SK-N-DZ (cell line): ENCODE measurements around the gene C9orf57. TPM values are rescaled to one million over a fixed set of nuclear protein-coding genes. Genes with fewer than 3 reads are reported as not detected.
"Not testable (repeated sequence)": the region's sequence is repeated elsewhere in the genome, so short reads cannot be mapped to it uniquely, and the experiment has no call there.

ENCODE experiments used
- DNase-seq: peaks from one replicate; pipeline ENCODE4 v3.0.0-alpha.2; 2015; ENCODE audit warnings: low spot score
- polyA plus RNA-seq, 2 experiments: library from polyadenylated mRNA; depleted of rRNA; stranded (reverse); fragments of >200 nt; gene quantifications; 2 replicates each; pipeline ENCODE4 v1.2.3, GENCODE V29; 2014

Gene C9orf57, protein sequence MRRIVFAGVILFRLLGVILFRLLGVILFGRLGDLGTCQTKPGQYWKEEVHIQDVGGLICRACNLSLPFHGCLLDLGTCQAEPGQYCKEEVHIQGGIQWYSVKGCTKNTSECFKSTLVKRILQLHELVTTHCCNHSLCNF
- polyA plus RNA-seq (2014; cell fraction: cytosol; rRNA removed) = not detected in 2 replicates
- polyA plus RNA-seq (2014; cell fraction: nucleus; rRNA removed) = not detected in 2 replicates

DNA sequence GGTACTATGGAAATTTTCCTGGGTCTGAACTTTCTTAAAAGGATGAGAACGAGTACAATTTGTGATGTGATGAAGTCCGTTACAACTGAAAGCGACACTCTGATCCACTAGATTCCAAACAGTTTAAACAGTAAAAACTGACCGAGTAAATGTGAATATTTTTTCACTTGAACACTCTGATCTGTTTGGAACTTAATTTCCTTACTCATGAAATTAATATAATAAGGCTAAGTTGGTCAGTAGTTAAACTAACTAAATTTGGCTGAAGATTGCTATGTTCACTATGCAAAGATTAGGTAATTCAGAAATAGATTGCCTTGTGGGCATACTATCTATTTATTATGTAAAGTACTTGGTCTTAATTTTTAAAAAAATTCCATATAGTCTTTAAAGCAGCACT is at the start of gene C9orf57:
Gene C9orf57 (minus strand): TSS at position 101 of the 400 bp plus-strand sequence. CDS start 1,282 bp downstream, outside the sequence.
- no peak for DNase-seq

DNA sequence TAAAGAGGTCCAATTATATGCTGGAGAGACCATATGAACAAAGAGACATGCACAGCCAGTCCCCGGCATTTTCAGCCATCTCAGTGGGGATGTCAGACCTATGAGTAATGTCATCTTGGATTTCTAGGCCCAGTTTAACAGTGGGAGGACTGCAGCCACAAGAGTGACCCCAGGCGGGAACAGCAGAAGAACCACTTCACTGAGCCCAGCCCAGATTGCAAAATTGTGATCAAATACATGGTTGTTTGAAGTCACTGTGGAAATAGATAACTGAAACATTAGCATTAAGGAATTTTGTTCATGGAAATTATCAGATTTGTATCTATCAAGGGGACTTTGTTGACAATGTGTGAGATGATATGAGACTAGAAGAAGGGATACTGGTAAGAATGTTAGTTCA is 42.1 kb upstream of the C9orf57 start:
- DNase-seq = no peak

DNA sequence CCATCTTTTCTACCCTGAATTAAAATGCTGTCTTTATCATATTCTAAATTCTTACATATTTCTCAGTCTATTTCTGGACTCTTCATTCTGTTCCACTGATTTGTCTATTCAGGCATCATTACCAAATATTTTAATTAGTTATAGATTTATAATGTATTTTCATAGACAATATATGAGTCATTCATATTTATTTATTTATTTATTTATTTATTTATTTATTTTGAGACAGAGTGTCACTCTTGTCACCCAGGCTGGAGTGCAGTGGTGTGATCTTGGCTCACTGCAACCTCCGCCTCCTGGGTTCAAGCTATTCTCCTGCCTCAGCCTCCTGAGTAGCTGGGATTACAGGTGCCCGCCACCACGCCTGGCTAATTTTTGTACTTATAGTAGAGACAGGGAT is 35.1 kb upstream of the C9orf57 start:
- not testable (repeated sequence) for DNase-seq

DNA sequence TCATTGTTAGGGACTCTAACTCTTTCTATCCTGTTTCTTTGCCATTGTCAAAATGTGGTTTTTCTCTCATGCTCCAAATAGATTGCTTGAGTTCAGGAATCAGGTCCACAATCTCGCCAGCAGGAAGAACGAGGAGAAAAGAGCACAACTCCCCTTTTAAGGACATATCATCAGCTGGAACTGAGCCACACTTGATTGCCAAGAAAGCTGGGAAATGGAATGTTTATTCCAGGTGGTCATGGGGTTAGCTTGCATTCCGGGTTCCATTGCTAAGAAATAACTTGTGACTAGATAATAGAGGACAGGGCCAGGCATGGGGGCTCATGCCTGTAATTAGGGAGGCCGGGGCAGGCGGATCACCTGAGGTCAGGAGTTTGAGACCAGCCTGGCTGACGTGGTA is 32.4 kb upstream of the C9orf57 start:
- no peak for DNase-seq

DNA sequence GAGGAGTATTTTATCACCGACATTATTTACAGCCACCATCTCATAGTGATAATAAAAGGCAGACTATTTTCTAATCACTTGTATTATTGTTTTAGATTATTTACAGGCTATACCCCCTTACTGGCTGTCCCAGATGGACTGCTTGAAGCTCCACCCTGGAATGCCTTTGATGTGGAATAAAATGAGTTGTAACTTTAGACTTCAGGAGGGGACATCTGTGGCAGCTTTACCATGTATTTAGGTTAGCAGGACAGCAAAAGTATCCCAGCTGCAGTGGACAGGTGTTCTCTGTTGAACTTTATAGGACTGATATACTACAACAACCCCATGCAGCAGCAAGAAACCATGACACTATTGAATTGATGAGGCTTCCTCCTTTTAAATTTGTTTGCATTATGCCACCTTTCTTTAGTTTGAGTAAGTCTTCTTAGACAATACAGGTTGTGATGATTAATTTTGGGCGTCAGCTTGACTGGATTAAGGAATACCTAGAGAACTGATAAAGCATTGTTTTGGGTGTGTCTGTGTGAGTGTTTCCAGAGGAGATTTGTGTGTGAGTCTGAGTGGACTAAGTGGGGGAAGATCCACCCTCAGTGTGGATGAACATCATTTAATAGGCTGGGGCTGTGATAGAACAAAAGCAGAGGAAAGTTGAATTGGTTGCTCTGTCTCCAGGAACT is 29.2 kb upstream of the C9orf57 start:
- DNase-seq = no peak

DNA sequence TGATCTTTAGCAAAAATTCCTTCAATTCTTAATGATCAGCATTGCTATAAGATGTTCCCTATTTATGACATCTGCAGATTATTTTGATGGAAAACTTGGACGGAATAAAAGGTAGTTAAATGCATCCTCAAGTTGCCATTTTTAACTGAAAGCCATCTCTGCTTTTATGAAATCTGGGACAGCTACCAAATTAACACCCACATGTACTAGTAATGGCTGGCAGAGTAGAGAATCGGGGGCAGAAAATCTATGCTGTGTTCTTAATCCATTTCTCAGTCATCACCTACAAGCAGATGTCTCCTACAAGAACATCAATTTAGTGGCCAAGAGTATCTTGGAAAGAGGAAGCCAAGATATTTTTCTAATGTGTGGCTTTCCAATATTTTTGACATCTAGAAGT is 22.1 kb upstream of the C9orf57 start:
- no peak for DNase-seq

DNA sequence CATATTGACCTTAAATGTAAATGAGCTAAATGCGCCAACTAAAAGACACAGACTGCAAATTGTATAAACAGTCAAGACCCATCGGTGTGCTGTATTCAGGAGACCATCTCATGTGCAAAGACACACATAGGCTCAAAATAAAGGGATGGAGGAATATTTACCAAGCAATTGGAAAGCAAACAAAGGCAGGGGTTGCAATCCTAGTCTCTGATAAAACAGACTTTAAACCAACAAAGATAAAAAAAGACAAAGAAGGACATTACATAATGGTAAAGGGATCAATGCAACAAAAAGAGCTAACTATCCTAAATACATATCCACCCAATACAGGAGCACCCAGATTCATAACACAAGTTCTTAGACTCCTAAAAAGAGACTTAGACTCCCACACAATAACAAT is 14.3 kb upstream of the C9orf57 start:
- DNase-seq = not testable (repeated sequence)

DNA sequence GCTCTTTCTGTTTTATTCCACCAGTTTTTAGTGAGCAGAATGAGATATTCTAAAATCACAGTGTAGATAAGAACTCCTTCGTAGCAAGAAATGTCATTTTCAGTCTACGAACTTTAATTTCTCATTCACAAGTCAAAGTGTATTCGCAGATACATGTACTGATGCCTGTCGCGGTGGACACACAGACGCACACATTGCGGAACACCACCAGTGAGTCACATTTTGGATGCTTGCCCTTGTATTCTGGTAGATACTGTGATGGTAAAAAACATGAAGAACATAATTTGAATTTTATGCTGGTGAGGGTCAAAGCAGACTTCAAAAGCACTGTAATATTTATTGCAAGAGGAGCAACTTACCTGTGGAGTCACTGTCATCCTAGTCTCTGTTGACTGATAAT is 4.7 kb upstream of the C9orf57 start:
- no peak for DNase-seq

DNA sequence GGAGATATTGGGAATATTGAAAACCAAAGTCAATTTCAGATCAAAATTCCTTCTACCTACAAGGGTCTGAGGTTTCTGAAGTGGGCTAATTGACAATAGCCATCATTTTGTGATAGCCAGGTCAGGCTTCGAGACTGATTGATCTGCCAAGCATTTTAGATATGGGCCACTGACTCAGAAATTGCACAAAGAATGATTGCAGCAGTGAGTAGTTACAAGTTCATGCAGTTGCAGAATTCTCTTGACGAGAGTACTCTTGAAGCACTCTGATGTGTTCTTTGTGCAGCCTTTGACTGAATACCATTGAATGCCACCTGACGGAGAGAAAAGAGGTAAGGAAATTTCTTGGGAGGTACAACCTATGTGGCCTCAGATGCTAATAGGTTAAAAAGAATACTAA is 8.3 kb downstream of the C9orf57 start:
- DNase-seq = no peak

DNA sequence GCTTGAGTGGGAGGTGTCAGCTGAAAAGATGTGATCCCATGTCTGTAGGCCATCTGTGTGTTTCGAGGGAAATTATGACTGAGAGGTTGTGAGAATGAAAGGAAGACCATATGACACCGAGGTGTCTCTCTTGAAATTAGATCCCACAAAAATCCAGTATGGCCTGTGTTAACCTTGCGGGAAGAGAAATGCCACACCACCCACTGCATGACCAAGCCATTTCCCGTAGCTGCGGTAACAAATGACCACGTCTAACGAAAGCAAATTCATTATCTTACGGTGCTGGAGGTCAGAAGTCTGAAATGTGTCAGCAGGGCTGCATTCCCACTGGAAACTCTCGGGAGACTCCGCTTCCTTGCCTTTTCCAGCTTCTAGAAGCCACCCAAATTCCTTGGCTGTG is 11.6 kb downstream of the C9orf57 start:
- no peak for DNase-seq

DNA sequence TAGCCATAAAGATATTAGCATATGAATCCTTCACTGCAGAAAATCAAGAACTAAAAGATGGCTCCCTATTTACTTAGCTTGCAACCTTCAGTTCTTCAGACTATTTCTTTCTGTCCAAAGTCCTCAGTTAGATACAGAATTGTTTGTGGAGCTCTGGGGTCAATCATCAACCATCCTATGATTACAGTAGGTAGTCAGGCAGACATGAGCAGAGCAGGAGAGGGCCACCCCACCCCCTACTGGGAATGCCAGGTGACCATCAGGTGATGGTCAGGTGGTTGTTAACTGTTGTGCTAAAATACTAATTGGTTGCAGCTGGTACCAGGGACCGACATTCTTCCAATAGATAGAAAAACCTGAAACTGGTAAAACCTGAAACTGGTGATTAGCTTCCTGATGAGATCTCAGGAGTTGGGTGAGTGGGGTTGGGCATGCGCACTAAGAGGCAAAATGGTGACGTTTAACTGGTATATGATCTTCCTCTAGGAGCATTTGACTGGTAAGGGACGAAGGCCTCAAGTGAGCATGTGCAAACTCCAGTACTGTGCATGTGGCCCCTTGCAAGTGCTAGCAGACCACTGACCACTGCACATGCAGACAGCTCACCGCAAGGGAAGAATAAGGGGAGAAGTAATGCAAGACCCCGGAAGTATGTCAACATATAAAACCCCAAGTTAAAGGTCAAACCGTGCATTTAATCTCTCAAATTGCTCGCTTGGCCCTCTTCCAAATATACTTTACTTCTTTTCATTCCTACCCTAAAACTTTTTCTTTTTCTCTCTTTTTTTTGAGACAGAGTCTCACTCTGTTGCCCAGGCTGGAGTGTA is 13.6 kb downstream of the C9orf57 start:
- no peak for DNase-seq

DNA sequence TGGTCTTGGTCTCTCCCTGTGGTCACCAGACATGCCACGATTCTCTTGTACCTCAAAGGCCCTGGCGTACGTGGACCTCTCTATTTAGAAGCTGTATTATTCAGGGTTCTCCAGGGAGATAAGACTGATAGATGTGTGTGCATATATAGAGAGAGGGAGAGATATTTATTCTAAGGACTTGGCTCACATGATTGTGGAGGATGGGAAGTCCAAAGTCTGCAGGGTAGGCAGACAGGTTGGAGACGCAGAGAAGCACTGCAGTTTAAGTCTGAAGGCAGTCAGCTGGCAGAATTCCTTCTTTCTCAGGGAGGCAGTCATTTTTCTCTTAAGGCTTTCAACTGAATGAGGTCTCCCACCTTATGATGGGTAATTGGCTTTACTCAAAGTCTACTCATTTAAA is 16.3 kb downstream of the C9orf57 start:
- DNase-seq = no peak

DNA sequence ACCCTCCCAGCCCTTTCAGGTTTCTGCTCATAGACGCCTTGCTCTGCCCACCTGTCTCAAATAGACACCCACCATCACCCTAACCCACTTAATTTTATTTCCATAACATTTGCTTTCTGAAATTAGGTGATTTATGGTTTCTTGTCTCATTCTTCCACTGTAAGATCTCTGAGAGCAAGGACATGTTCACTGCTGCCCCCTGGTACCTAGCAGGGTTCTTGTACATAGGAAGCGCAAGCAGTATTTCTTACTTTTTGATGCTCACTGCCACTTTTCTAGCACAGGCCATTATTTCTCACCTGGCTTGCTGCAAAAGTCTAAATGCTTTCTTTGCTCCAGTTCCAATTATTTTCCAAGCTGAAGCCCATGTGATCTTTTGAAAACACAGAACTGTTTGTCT is 16.8 kb downstream of the C9orf57 start:
- DNase-seq = no peak

DNA sequence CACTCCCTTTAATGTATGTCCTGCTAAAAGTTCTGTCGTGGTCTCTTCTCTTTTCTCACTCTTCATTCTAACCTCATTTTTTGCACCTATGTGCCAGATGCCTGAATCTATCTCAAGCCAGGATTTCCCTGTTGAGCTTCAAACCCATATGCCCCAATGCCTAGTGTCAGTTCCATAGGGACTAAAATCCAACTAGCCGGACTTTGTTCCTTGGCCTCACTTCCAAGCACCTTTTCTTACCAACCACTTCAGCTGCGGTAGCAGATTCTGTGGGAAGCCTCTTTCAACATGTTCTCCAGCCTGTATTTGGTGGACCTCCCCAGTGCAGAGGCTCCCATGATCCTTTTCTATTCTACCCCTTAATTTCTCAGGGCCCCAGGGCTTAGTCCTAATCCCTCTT is 17.5 kb downstream of the C9orf57 start:
- no peak for DNase-seq

DNA sequence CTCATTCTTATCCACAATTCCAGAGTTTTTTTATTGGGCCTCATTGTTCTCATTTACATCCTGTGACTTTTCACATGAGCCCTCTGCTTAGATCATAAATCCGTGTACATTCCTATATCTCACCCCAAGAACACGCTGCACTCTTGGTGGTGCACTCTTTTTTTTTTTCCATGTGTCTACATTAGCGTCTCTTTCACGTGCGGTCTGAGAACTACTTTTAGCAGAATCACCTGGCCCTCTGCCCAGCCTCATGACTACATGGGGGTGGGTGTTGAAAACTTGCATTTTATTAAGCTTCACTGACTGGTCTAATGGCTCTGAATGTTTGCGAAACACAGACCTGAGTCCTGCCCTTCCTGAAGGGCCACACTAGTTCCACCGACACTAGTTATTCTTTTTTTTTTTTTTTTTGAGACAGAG is 18.6 kb downstream of the C9orf57 start:
- DNase-seq = no peak

DNA sequence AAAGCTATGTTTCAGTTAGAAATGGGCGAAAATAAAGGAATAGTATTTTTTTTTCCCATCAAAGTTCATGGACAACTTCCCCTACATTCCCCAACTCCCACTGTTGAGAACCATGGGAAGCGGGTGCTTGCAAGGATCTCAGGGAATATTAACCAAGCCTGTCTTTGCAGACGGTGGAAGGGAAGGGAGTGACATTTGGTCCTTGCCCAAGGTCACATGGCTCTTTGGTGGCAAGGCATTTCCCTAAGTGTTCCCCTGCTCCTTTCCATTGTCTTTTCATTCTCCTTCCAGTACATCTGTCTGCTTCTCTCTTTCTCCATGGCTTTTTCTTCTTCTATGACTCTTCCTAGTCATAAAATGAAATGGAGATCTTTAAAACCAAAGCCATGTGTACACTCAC is 19.0 kb downstream of the C9orf57 start:
- DNase-seq = no peak

DNA sequence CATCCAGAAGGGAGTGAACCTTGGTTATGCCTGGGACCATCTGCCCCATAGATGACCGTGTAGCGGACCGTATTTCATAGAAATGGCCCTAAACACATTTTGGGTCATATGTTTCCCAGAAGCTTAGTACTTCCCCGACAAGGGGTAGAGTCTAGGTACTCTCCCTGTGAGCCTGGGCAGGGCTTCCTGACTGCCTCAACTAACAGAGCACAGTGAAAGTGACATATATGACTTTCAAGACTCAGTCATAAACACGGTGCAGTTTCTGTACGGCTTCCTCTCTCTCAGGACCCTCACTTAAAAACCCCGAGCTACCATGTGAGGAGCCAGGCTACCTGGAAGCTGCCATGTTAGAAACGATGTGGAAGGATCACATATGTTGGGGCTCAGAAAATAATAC is 20.9 kb downstream of the C9orf57 start:
- DNase-seq = no peak

DNA sequence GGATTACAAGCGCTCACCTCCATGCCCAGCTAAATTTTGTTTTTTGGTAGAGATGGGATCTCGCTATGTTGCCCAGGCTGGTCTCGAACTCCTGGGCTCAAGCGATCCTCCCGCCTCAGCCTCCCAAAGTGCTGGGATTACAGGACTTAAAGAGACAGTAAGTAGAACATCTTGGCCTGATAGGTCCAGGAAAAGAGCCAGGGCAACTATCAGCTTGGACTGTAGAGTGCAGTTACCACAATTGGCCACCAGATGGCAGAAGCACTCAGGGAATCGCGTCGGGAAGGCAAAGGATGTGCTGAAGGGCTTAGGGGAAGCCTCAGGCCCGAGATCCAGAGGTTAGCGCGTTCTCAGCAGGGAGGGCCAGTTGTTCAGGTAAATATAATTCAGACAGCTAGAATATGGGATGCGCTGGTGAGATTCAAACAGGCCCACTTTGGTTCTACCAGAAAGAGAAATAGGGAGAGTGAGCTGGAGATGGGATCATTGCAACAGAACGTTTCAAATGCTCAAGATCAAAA is 21.5 kb downstream of the C9orf57 start:
- peak; percentile 76 for DNase-seq

DNA sequence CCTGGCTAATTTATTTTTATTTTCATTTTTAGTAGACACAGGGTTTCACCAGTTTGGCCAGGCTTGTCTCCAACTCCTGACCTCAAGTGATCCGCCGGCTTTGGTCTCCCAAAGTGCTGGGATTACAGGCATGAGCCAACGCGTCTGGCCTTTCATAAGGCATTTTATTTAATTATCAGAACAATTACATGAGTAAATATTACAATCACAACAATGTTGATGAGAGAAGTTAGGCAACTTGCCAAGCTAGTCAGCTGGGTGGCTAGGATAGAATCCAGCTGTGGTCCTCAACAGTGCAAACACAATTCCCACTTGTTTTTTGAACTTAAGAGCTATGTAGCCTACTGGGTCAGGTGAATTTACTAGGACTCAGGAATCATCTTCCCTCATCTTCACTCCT is 22.0 kb downstream of the C9orf57 start:
- no peak for DNase-seq

DNA sequence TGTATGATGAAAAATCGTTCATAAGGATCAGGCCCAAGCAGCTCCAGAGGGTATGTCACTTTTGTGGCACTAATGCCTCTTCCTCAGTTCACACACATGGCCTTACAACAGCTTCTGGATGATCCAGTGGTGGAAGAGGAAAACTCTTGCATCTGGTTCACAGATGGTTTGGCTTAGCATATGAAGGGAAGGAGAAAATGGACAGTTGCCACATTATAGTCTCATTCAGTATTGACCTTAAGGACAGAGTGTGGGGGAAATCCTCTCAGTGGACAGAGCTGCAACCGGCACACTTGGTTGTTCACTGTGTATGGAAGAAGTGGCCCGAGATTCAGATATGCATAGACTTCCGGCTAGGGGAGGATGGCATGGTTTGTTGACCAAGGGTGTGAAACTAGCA is 22.8 kb downstream of the C9orf57 start:
- no peak for DNase-seq

DNA sequence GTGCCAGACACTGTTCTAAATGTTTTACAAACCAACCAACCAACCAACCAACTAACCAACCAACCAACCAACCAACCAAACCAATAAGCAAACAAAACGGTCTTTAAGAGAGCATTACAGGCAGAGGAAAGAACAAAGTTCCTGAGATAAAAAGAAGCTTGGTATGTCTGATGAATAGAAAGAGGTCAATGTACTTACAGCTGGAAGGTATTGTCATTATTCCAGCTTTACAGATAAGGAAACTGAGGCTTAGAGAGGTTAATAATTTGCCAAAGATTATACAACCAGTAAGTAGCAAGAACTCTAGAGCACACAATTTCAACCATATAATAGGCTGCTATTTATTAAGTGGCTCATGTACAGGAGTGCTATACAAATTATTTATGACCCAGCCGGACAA is 29.6 kb downstream of the C9orf57 start:
- no peak for DNase-seq

DNA sequence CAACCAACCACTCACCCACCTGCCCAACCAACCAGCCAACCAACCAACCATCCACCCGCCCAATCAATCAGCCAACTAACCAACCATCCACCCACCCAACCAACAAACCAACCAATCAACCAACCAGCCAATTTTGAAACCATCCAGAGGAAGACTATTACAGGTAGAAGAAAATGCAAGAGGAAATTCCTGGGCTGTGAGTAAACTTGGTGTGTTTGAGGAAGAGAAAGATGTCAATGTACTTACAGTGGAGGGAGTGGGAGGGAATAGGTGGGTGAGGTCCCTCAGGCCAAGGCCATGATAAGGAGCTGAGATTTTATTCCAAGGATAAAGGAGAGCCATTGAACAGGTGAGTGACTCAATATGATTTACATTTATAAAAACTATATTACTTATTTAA is 30.4 kb downstream of the C9orf57 start:
- DNase-seq = no peak
